GM19468 (cell line): Measurements from ENCODE around the gene WWP2.
"Not testable (repeated sequence)": the region's sequence is repeated elsewhere in the genome, so short reads cannot be mapped to it uniquely, and the experiment has no call there.

Experiments used
- ATAC-seq: cut with Tn5 transposase; IDR thresholded peaks from one replicate; pipeline ENCODE4 v1.9.1; 2021; ENCODE audit warnings: mild to moderate bottlenecking, moderate library complexity, moderate number of reproducible peaks; ENCODE audit not compliant: unreplicated experiment; ENCODE audit errors: extremely low read depth

WWP2 gene

DNA sequence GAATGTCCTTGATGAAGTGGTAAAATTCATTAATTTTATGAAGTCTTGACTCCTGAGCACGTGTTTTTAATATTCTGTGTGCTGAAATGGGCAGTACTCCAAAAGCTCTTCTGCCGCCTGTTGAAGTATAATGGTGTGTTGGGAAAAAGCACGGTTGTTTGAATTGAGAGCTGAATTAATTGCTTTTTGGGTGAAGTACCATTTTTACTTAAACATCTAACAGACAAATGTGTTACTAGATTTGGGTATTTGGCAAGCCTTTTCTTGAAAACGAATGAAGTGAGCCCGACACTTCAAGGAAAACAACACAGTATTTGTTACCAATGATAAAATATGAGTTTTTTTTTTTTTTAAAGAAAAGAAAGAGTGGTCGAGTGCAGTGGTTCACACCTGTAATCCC, 22.5 kb downstream of the WWP2 start:
- ATAC-seq: no peak

DNA sequence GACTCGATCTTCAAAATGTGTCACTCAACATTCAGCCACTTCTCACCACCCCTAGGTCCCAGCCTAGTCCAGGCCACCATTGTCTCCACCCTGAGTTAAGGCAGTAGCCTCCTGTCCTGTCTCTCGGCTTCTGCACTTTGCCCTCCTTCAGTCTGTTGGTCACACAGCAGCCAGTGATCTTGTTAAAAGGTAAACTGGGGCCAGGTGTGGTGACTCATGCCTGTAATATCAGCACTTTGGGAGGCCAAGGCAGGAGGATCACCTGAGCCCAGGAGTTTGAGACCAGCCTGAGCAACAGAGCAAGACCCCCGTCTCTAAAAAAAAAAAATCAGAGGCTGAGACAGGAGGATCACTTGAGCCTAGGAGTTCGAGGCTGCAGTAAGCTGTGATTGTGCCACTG, 25.8 kb downstream of the WWP2 start:
- no peak for ATAC-seq

DNA sequence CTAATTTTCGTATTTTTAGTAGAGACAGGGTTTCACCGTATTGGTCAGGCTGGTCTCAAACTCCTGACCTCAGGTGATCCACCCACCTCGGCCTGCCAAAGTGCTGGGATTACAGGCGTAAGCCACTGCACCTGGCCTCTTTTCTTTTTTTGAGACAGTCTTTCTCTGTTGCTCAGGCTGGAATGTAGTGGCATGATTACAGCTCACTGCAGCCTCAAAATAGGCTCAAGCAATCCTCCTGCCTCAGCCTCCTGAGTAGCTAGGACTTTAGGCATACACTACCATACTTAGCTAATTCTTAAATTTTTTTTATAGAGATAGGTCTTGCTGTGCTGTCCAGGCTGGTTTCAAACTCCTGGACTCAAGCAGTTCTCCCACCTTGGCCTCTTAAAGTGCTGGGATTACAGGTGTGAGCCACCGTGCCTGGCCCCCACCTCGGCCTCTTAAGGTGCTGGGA, 29.3 kb downstream of the WWP2 start:
- not testable (repeated sequence) for ATAC-seq

DNA sequence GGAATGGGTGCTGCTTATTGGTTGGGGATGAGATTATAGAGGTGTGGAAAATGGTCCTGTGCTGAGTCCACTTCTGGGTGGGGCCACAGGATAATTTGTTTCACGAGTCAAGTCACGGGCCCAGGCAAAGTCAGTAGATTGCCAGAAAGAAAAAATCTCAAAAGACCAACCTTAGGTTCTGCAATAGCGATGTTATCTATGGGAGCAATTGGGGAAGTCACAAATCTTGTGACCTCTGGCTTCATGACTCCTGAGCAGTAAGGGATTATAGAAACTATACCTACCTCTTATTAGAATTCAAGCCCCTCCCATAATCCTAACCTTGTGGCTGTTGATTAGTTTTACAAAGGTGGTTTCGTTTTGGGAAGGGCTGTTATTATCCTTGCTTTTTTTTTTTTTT, 31.4 kb downstream of the WWP2 start:
- ATAC-seq: no peak

DNA sequence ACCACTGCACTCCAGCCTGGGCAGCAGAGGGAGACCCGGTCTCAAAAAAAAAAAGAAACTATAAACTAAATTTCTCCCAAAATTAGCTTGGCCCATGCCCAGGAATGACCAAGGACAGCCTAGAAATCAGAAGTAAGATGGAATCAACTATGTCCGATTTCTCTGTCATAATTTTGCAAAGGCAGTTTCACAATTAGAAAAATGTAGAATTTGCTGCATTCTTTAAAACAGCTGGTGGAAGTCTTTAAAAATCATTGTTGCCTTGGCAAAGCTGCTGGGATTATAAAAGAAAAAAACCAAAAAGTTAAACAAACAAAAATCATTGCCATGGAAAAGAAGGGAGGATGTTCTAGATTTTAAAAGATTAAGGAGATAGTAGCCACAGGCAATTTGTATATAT, 32.4 kb downstream of the WWP2 start:
- ATAC-seq: no peak

DNA sequence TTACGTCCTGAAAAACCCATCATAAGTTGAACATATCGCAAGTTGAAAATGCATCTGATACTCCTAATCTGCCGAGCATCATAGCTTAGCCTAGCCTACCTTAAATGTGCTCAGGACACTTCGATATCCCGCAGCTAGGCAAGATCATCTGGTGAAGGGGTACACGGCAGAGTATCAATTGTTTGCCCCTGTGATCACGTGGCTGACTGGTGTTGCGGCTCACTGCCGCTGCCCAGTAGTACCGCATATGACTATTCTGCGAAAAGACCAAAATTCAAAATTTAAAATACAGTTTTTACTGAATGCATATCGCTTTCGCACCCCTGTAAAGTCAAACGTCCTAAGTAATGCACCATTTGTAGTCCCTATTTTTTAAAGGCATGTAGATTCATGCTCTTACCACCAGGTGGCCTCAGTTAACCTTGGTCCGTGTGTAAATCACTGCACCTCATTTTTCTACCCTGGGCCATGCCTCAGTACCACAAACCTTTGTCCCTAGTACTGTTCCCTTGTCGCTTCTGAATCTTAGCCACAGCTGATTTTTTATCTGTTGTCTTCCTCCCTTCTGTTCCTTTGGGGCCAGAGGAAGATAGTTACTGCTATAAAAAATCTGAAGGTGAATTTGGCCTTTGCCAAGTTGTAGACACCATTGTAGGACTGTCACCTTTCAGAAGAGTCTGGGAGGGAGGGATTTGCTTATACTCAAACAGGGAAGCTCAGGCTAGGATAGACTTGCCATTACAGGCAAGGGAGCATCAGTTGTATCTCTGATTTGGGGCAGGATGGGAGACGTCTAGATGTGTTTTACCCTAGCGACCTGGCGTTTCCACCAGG, 34.4 kb downstream of the WWP2 start:
- no peak for ATAC-seq

DNA sequence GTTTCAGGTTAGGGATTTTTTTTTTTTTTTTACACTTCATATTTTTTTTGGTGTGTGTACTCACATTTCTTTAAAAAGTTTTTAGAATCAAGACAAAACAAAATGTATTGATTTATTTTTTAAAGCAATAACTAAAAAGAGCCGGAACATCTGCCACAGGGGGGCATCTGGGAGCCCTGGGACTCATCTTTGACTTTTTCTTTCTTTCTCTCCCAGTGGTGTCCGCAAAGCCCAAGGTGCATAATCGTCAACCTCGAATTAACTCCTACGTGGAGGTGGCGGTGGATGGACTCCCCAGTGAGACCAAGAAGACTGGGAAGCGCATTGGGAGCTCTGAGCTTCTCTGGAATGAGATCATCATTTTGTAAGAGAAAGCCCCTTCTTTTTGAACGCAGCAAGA, 36.3 kb downstream of the WWP2 start:
- no peak for ATAC-seq

DNA sequence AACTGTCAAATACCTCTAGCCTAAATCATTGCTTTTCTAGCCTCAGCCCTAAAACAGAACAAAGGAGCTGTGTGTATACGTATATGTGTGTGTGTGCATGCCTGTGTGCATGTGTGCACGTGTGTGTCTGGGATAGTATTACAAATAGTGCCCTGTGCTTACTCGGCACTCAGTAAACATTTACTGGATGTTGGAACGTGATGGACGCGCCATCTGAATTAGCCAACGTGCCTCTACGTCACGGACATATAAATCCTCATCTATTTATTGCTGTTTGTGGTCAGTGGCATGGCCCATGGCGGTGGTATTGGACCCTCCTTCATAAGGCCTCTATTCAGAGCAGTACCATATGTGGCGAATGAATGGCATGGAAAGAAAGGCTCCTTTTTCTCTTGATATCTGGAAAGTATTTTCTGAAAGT, 37.5 kb downstream of the WWP2 start:
- no peak for ATAC-seq

DNA sequence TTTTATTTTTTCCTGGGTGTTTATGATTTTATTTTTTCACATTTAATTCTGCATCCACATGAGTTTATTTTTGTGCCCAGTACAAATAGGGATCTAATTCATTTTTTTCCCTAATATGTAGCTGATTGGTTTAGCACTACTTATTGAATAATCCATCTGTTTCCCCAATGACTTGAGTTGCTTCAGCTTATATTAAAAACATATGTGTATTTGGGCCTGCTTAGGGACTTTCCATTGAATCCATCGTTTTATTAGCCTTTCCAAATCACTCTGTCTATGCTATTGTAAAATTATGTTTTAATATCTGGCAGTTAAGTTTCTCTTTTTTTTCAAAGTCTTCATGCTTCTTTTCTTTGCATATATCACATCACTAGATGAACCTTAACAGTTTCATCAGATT, 42.2 kb downstream of the WWP2 start:
- ATAC-seq: no peak

DNA sequence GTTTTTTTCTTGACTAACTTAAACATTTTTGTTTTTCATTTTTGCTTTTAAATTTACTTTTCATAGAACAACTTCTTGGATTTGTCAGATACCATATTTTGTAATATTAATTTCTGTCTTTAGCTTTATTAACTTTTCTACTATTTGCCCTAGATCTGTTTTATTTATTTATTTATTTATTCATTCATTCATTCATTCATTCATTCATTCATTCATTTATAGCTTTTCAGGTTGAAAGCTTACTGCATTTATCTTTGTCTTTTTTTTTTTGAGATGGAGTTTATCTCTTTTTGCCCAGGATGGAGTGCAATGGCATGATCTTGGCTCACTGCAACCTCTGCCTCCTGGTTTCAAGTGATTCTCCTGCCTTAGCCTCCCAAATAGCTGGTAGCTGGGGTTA, 44.6 kb downstream of the WWP2 start:
- not testable (repeated sequence) for ATAC-seq

DNA sequence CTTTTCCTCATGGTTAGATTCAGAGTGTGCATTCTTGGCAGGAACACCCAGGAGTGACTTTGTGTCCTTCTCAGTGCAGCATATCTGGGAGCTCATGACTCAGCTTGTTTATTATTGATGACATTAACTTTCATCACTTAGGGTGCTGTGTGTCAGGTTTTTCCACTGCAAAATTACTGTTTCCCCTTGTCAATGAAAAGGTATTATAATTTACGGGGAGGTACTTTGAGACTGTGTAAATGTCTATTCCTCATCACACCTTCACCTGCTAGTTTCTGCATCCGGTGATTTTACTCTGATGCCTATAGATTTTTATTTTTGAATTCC, 50.5 kb downstream of the WWP2 start:
- no peak for ATAC-seq

DNA sequence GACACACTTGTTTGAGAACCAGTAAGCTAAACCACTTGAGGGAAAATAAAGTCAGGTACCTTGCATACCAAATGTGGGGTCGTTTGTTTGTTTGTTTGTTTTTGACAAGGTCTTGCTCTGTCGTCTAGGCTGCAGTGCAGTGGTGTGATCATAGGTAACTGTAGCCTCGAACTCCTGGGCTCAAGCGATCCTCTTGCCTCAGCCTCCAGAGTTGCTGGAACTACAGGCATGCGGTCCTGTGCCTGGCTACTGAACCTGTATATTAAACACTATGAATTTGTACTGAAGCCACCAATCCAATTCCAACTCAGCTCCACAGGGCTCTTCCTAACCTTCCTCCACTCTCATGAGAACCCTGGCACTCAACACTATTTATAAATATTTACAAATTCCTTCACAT, 51.9 kb downstream of the WWP2 start:
- no peak for ATAC-seq

DNA sequence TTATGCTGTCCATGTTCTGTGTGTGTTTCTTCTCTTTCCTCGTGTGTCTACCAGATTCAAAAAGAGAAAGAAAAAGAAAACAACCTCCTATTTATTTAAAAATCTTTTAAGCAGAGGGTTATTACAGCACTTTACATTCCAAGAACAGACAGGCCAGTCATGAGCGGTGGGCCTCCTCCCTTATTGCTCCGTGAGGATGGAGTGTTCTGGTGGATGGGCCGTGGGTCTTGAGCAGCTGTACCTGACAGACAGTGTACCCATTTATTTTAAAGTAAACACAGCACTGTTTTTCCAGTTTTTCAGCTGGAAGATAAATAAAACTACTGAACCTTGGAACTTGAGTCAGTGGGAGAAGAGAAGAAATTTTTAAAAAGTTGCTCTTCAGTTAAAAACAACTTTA, 52.4 kb downstream of the WWP2 start:
- ATAC-seq: no peak

DNA sequence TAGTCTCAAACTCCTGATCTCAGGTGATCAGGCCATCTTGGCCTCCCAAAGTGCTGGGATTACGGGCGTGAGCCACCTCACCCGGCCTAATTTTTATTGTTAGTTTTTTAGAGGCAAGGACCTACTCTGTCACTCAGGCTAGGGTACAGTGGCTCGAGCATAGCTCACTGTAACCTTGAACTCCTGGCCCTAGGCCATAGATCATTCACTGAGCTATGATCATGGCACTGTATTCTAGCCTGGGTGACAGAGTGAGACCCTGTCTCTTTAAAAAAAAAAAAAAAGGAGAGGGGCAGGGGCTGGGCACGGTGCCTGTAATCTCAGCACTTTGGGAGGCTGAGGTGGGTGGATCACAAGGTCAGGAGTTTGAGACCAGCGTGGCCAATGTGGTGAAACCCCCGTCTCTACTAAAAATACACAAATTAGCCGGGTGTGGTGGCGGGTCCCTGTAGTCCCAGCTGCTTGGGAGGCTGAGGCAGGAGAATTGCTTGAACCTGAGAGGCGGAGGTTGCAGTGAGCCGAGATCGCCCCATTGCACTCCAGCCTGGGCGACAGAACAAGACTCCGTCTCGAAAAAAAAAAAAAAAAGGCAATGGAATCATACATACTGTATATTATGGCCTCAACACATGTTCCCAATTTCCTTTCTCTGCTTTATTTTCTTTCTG, 53.2 kb downstream of the WWP2 start:
- not testable (repeated sequence) for ATAC-seq

DNA sequence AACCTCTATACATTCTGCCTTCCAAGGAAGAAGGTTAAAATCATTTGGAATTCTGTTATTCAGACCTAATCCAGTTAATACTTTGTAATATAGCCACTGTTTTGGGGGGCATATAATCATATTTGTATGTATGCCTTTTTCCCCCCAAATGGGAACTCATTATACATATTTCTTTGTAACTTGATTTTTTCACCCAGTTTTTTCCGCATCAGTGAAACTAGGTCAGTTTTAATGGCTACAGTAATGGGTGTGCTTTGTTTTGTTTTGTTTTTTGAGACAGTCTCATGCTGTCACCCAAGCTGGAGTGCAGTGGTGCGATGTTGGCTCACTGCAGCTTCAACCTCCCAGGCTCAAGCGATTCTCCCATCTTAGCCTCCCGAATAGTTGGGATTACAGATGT, 54.9 kb downstream of the WWP2 start:
- ATAC-seq: no peak

DNA sequence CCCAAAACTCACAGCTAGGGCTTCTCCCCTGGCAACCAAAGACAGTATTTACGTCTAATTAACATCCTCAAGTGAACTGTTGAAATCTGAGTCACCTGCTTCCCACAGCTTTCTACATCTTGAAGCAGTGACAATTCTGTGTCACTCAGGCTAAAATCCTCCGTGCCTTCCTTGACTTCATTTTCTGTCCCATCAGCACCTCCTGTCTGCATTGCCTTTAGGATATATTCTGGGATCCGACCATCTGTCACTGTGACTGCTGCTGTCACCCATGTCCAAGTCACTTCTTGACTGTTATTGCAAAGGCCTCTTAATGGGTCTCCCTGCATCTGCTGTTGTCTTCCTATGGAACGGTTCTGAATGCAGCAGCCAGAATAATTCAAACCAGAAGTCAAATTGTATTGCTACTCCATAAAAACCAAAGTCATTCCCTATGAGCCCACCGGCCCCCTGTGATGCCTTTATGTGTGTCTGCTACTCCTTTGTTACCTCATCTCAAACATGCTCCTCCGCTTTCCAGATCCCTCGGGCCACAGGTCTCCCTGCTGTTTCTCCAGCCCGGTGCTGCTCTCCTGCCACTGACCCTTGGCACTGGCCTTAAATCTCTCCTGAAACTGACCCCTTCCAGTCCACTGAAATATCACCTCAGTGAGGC, 56.9 kb downstream of the WWP2 start:
- ATAC-seq: no peak

DNA sequence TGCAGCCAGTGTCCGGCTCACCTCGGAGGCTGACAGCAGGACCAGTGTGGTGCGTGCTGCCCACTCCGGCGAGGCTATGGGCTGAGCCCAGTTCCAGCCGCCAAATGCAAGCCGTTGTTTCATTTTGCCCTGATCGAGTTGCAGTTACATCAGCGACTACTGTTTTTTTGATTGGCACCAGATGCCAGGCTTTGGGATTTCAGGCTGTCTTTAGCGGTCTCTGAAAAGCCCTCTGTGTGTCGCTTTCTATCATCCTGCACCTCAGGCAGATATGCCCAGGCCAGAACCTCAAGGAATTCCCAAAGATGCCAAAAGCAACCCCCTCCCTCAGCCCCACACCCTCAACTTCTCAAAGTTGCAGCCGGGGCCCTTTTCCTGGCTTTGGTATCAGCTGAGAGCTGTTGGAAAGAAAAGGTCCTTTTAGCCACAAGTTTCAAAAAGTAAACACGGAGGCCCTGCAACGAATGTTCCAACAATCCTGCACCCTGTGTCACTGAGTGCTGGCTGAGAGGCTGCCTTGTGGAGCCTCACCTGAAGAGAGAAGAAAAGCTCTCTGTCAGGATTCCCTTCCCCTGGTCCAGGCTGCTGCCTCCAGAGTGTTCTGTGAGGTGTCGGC, 58.9 kb downstream of the WWP2 start:
- ATAC-seq: no peak

DNA sequence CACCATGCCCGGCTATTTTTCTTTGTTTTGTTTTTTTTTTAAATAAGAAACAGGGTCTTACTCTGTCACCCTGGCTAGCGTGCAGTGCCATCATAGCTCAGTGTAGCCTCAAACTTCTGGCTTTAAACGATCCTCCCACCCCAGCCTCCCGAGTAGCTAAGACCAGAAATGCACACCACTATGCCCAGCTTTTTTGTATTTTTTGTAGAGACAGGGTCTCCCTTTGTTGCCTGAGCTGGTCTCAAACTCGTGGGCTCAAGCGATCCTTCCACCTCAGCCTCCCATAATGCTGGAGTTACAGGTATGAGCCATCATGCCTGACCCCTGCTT, 59.7 kb downstream of the WWP2 start:
- ATAC-seq: no peak

DNA sequence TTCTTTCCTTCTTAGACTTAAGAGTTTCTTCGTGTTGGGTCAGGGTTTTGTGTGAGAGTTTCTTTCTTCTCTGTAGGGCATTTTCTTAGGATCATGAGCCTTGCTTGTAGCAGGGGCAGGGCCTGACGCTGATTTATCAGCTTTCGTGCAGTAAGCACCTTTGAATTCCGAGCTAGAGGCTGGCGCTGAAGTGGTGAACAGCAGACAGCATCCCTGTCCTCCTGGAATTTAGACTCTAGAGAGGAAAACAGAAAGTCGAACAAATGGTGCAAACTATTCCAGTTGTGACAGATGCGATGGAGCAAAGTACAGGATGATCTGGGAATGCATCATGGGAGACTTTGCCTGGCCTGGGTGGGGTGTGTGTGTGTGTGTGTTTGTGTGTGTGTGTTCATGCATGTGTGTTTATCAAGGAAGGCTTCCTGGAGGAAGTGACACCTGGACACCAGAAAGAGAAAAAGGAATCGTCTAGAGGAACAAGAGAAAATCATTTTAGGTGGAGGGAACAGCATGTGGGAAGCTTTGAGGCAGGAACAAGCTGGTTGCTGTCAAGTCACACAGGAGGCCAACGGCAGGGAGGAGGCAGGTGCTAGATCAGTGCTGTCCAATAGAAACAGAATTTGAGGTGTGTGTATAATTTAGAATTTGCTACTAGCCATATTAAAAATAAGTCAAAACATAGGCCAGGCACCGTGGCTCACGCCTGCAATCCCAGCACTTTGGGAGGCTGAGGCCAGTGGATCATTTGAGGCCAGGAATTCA, 60.2 kb downstream of the WWP2 start:
- no peak for ATAC-seq

DNA sequence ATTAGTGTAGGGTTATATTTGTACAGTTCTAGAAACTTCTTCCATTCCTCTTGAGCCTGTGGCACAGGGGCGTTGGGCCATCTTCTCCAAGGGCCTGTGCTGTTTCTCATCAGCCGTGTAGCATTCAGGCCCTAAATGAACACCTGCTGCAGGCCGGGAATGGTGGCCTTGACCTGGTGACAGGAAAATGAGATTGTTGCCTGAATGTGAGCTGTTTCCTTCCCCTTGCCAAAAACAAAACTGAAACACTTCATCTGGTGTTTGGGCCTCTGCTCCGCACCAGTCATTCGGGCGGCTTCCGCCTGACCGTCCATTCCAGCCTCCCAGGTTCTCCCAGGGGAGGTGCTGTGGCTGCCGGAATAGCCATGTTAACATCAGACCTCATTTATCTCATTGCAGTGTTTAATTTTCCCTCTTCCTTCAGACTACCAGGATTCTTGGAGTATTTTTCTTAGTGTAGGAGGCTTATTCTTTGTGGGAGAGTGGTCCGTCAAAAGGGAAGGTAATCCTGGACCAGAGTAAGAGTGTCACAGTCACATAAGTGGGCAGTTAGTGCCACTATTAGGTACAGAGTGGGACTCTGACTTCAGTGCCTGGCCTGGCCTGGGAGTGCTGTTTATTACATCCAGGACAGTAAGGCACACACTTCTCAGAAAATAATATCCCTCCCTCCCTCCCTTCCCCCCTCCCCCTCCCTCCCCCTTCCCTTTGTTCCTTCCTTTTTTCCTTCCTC, 61.9 kb downstream of the WWP2 start:
- ATAC-seq: peak; percentile 78
